Measurements from ENCODE around the gene TYROBP.
"Not testable (repeated sequence)": the region's sequence is repeated elsewhere in the genome, so short reads cannot be mapped to it uniquely, and the experiment has no call there.

The TYROBP gene

DNA sequence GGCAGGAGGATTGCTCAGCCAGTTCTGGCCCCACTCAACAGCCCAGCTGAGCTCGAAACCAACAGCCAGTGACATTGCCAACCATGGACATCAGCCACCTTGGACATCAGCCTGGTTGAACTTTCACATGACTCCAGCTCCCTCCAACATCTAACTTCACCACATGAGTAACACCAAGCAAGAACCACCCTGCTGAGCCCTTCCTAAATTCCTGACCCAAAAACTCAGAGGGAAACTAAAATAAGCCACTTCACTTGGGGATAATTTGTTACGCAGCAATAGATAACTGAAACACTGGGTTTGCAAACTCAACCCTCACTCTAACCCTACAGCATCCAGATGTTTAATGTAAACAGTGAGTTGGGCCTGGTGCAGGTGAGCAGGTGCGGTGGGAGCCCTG, 17.4 kb upstream of the TYROBP start:
- Mint-ChIP-seq H3K9me3 (peaks cover 10% of the 10 kb centered on the region), H3K4me3 (no peak overlapping the region), H3K27me3 (no peaks in the 10 kb centered on the region), H3K36me3 (ENCODE audit: insufficient read depth) (peaks cover 4% of the 10 kb centered on the region), H3K4me1 (peaks cover 17% of the 10 kb centered on the region), H3K27ac (ENCODE audit: low read depth) (no peak overlapping the region)
- DNase-seq (ENCODE audit: low spot score in 2 of 2) (no peak), ATAC-seq (replicated peaks; ENCODE audit: extremely low read depth, poor library complexity, severe bottlenecking) (no peak)

DNA sequence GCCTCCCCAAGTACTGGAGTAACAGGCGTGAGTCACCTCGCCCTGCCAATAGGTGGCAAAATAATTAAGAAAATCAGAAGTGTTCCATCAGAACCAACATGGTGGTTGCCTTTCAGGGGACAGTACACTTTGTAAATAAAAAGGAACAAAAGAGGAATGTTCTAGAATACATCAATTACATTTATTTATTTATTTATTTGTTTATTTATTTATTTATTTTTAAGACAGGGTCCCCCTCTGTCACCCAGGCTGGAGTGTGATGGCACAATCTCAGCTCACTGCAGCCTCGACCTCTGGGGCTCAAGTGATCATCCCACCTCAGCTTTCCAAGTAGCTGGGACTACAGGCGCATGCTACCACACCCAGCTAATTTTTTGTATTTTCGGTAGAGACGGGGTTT, 12.9 kb upstream of the TYROBP start:
- ATAC-seq (replicated peaks; ENCODE audit: extremely low read depth, poor library complexity, severe bottlenecking) (no peak), DNase-seq (ENCODE audit: low spot score in 2 of 2) (no peak)
- peaks cover 1% of the 10 kb centered on the region for H3K36me3 Mint-ChIP-seq (ENCODE audit: insufficient read depth)
- no peaks in the 10 kb centered on the region for H3K27me3 Mint-ChIP-seq
- H3K4me3 Mint-ChIP-seq, result no peak overlapping the region
- H3K9me3 Mint-ChIP-seq, result peaks cover 10% of the 10 kb centered on the region
- no peak overlapping the region for H3K27ac Mint-ChIP-seq (ENCODE audit: low read depth)
- no peaks in the 10 kb centered on the region for H3K4me1 Mint-ChIP-seq

GRCh38 chr19:35919306-35919705, 11.2 kb upstream of the TYROBP start:
- Mint-ChIP-seq H3K4me1 (no peaks in the 10 kb centered on the region), H3K27ac (ENCODE audit: low read depth) (no peak overlapping the region), H3K36me3 (ENCODE audit: insufficient read depth) (peaks cover 1% of the 10 kb centered on the region), H3K4me3 (no peak overlapping the region), H3K27me3 (no peaks in the 10 kb centered on the region), H3K9me3 (no peaks in the 10 kb centered on the region)
- no peak for DNase-seq (ENCODE audit: low spot score in 2 of 2)
- no peak for ATAC-seq (replicated peaks; ENCODE audit: extremely low read depth, poor library complexity, severe bottlenecking)

- ATAC-seq (replicated peaks; ENCODE audit: extremely low read depth, poor library complexity, severe bottlenecking) (no peak), DNase-seq (ENCODE audit: low spot score in 2 of 2) (no peak)
- H3K27me3 Mint-ChIP-seq, result no peaks in the 10 kb centered on the region
- no peak overlapping the region for H3K27ac Mint-ChIP-seq (ENCODE audit: low read depth)
- H3K9me3 Mint-ChIP-seq, result no peaks in the 10 kb centered on the region
- no peaks in the 10 kb centered on the region for H3K36me3 Mint-ChIP-seq (ENCODE audit: insufficient read depth)
- no peak overlapping the region for H3K4me3 Mint-ChIP-seq
- H3K4me1 Mint-ChIP-seq, result peaks cover 9% of the 10 kb centered on the region
Measured at GRCh38 chr19:35915443-35915842, 7.3 kb upstream of the TYROBP start.

GRCh38 chr19:35913589-35913988, 5.5 kb upstream of the TYROBP start:
- ATAC-seq (replicated peaks; ENCODE audit: extremely low read depth, poor library complexity, severe bottlenecking) (no peak), DNase-seq (ENCODE audit: low spot score in 2 of 2) (no peak)
- Mint-ChIP-seq H3K4me3 (no peak overlapping the region), H3K9me3 (no peaks in the 10 kb centered on the region), H3K36me3 (ENCODE audit: insufficient read depth) (no peaks in the 10 kb centered on the region), H3K4me1 (peaks cover 17% of the 10 kb centered on the region), H3K27ac (ENCODE audit: low read depth) (no peak overlapping the region), H3K27me3 (no peaks in the 10 kb centered on the region)

- peaks cover 26% of the 10 kb centered on the region for H3K4me1 Mint-ChIP-seq
- ATAC-seq (replicated peaks; ENCODE audit: extremely low read depth, poor library complexity, severe bottlenecking) (no peak), DNase-seq (ENCODE audit: low spot score in 2 of 2) (no peak)
- H3K4me3 Mint-ChIP-seq, result no peak overlapping the region
- H3K27me3 Mint-ChIP-seq, result no peaks in the 10 kb centered on the region
- no peak overlapping the region for H3K27ac Mint-ChIP-seq (ENCODE audit: low read depth)
- H3K9me3 Mint-ChIP-seq, result no peaks in the 10 kb centered on the region
- peaks cover 4% of the 10 kb centered on the region for H3K36me3 Mint-ChIP-seq (ENCODE audit: insufficient read depth)
Measured at GRCh38 chr19:35911790-35912189, 3.7 kb upstream of the TYROBP start.

DNA sequence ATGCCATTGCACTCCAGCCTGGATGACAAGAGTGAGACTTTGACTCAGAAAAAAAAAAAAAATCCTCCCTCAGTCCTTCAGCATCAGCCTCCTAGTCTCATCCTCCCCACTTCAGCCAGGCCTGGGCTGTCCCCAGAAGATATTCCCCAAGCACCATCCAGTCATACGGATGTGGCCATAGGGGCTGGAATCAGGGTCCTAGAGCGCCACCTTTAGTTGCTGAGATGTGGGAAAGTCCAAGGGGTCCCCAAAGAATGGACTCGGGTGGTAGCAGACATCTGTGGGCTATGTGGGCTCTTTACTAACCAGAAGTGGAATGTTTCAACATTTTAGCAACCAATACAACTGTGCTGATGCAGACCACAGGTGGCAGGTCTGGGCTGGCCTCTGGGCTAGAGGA, 3.1 kb upstream of the TYROBP start:
- ATAC-seq (replicated peaks; ENCODE audit: extremely low read depth, poor library complexity, severe bottlenecking), result no peak

DNA sequence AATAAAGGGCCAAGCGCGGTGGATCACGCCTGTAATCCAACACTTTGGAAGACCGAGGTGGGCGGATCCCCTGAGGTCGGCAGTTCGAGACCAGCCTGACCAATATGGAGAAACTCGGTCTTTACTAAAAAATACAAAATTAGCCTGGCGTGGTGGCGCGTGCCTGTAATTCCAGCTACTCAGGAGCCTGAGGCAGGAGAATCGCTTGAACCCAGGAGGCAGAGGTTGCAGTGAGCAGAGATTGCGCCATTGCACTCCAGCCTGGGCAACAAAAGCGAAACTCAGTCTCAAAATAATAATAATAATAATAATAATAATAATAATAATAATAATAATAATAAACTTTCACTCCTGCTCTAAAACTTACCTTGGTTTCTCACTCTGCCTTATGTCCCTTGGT, 2.3 kb upstream of the TYROBP start:
- peaks cover 28% of the 10 kb centered on the region for H3K4me1 Mint-ChIP-seq
- ATAC-seq (replicated peaks; ENCODE audit: extremely low read depth, poor library complexity, severe bottlenecking); DNase-seq (ENCODE audit: low spot score in 2 of 2); H3K9me3 Mint-ChIP-seq; H3K4me3 Mint-ChIP-seq; H3K27ac Mint-ChIP-seq (ENCODE audit: low read depth); H3K27me3 Mint-ChIP-seq; H3K36me3 Mint-ChIP-seq (ENCODE audit: insufficient read depth): not testable (repeated sequence)

More for the DNA sequence above, 3.1 kb upstream of the TYROBP start:
- H3K27ac Mint-ChIP-seq (ENCODE audit: low read depth), result no peak overlapping the region
- peaks cover 28% of the 10 kb centered on the region for H3K4me1 Mint-ChIP-seq
- no peaks in the 10 kb centered on the region for H3K9me3 Mint-ChIP-seq
- DNase-seq (ENCODE audit: low spot score in 2 of 2), result no peak
- peaks cover 8% of the 10 kb centered on the region for H3K36me3 Mint-ChIP-seq (ENCODE audit: insufficient read depth)
- no peaks in the 10 kb centered on the region for H3K27me3 Mint-ChIP-seq
- no peak overlapping the region for H3K4me3 Mint-ChIP-seq

DNA sequence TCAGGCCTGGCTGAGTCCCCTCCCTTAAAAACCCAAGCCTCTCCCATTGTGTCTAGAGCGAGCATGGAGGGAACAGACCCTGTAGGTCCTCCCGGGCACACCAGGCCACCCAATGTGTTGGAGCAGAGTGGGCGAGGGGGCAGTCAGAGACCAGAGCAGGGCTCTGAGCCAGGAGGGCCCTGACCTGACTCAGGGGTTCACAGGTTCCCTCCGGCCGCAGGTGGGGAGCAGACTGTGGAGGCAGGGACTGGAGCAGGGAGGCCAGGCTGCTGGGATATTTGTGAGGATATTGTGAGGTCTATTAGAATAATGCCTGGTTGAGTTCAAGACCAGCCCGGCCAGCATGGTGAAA, 1.6 kb upstream of the TYROBP start:
- H3K27me3 Mint-ChIP-seq, result no peaks in the 10 kb centered on the region
- H3K36me3 Mint-ChIP-seq (ENCODE audit: insufficient read depth), result peaks cover 8% of the 10 kb centered on the region
- H3K4me3 Mint-ChIP-seq, result no peak overlapping the region
- no peaks in the 10 kb centered on the region for H3K9me3 Mint-ChIP-seq
- DNase-seq (ENCODE audit: low spot score in 2 of 2) (no peak), ATAC-seq (replicated peaks; ENCODE audit: extremely low read depth, poor library complexity, severe bottlenecking) (no peak)
- H3K4me1 Mint-ChIP-seq, result peaks cover 35% of the 10 kb centered on the region
- peak overlapping the region; percentile 35 for H3K27ac Mint-ChIP-seq (ENCODE audit: low read depth)

DNA sequence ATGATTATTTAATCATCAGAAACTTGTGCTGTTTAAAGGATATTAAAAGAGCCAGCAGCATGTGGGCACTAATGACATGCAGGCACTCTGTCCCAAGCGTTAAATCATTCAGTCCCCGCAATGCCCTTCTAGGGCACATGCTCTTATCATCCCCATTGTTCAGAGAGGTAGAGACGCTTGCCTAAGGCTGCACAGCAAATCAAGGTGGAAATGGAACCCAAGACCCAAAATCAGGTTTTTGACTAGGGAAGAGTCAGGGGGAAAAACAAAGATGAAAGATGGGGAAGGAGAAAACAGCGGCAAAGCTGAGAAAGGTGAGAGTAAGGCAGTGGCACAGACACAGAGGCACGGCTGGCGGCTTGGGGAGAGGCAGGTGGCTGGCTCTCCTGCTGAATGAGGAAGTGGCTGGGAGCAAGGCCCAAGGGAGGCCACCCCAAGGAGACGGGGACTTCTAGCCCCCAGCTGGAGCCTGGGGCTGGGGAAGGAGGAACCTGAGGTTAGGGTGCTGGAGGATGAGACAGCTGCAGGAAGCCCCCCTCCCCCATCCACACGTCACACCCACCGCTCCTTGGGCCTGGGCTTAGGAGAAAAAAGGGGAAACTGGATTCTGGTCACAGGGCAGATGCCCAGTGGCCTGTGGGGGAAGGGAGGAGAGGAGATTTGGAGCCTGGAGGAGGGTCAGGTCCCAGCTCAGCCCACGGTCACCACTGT, 1.0 kb upstream of the TYROBP start:
- ATAC-seq (replicated peaks; ENCODE audit: extremely low read depth, poor library complexity, severe bottlenecking) (peak; percentile 50), DNase-seq (ENCODE audit: low spot score in 2 of 2) (no peak)
- peak overlapping the region; percentile 21 for H3K4me3 Mint-ChIP-seq
- H3K27ac Mint-ChIP-seq (ENCODE audit: low read depth), result peak overlapping the region; percentile 35
- no peaks in the 10 kb centered on the region for H3K9me3 Mint-ChIP-seq
- H3K27me3 Mint-ChIP-seq, result no peaks in the 10 kb centered on the region
- H3K36me3 Mint-ChIP-seq (ENCODE audit: insufficient read depth), result peaks cover 9% of the 10 kb centered on the region
- H3K4me1 Mint-ChIP-seq, result peaks cover 40% of the 10 kb centered on the region

- Mint-ChIP-seq H3K9me3 (no peaks in the 10 kb centered on the region), H3K27me3 (no peaks in the 10 kb centered on the region), H3K27ac (ENCODE audit: low read depth) (peak overlapping the region; percentile 92), H3K4me3 (peak overlapping the region; percentile 75), H3K36me3 (ENCODE audit: insufficient read depth) (peaks cover 17% of the 10 kb centered on the region), H3K4me1 (peaks cover 55% of the 10 kb centered on the region)
- no peak for DNase-seq (ENCODE audit: low spot score in 2 of 2)
- no peak for ATAC-seq (replicated peaks; ENCODE audit: extremely low read depth, poor library complexity, severe bottlenecking)
Measured at GRCh38 chr19:35907377-35907745, 734 bp downstream of the TYROBP start.

GRCh38 chr19:35905178-35905727, 2.8 kb downstream of the TYROBP start:
- Mint-ChIP-seq H3K27ac (ENCODE audit: low read depth) (peak overlapping the region; percentile 99), H3K36me3 (ENCODE audit: insufficient read depth) (peaks cover 25% of the 10 kb centered on the region), H3K27me3 (no peaks in the 10 kb centered on the region), H3K4me3 (peak overlapping the region; percentile 100), H3K4me1 (peaks cover 61% of the 10 kb centered on the region), H3K9me3 (no peaks in the 10 kb centered on the region)
- ATAC-seq (replicated peaks; ENCODE audit: extremely low read depth, poor library complexity, severe bottlenecking) (no peak), DNase-seq (ENCODE audit: low spot score in 2 of 2) (no peak)

DNA sequence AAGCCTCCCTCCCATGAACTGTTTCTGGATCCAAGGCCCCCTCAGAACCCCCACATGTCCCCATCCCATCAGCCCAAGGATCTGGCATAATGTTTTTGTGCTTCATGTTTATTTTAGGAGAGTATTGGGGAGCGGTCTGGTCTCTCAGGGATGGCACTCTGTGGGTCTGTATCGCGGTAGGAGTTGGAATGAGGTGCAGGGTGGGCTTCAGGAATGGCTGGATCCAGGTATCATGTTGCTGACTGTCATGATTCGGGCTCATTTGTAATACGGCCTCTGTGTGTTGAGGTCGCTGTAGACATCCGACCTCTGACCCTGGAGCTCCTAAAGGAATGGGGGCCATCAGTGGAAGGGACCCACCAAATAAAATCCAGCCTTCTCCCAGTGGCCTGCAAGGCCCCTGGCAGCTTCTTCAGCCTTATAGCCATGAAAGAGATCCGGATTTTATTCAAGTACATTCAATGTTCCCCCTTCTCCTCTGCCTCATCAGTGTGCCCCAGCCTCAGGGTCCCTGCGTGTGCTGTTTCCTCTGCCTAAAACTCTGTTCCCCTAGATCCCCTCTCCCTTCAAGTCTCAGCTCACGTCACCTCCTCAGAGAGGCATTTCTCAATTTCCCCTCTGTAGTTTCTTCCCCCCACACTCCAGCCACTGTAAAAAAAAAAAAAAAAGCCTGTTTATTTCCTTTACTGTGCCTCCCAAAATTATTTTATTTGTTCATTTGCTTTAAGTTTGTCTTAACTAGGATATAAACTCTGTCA, 3.6 kb downstream of the TYROBP start:
- DNase-seq (ENCODE audit: low spot score in 2 of 2) (no peak), ATAC-seq (replicated peaks; ENCODE audit: extremely low read depth, poor library complexity, severe bottlenecking) (no peak)
- Mint-ChIP-seq H3K36me3 (ENCODE audit: insufficient read depth) (peaks cover 32% of the 10 kb centered on the region), H3K27ac (ENCODE audit: low read depth) (peak overlapping the region; percentile 99), H3K9me3 (no peaks in the 10 kb centered on the region), H3K27me3 (no peaks in the 10 kb centered on the region), H3K4me1 (peaks cover 65% of the 10 kb centered on the region), H3K4me3 (peak overlapping the region; percentile 100)

All from central memory CD8-positive, alpha-beta T cell (primary cell).